Fibroblast of villous mesenchyme (primary cell): ENCODE results near the gene PIP5K1B. TPM values are rescaled to one million over a fixed set of nuclear protein-coding genes. Genes with fewer than 3 reads are reported as not detected.

ENCODE experiments used
- DNase-seq: peaks from one replicate; pipeline ENCODE4 v3.0.0-alpha.2; 2010; ENCODE audit warnings: low read depth
- H3K4me3 ChIP-seq: 2 replicates; pipeline ENCODE4 v1.5.1; 2011; ENCODE audit warnings: low read depth, mild to moderate bottlenecking, low read length
- total RNA-seq: library from RNA; depleted of rRNA; stranded (reverse); fragments of >200 nt; gene quantifications from 2 replicates; pipeline ENCODE4 v1.2.3, GENCODE V29; 2012
- TF ChIP-seq, protein P1 (sequence below): IDR thresholded peaks from 2 replicates; pipeline ENCODE4 v1.5.1; 2012; ENCODE audit warnings: low read depth, mild to moderate bottlenecking, low read length; ENCODE audit not compliant: insufficient read depth

The PIP5K1B gene
- total RNA-seq, 1 donor = under 0.01 TPM

- TF ChIP-seq, protein P1, sequence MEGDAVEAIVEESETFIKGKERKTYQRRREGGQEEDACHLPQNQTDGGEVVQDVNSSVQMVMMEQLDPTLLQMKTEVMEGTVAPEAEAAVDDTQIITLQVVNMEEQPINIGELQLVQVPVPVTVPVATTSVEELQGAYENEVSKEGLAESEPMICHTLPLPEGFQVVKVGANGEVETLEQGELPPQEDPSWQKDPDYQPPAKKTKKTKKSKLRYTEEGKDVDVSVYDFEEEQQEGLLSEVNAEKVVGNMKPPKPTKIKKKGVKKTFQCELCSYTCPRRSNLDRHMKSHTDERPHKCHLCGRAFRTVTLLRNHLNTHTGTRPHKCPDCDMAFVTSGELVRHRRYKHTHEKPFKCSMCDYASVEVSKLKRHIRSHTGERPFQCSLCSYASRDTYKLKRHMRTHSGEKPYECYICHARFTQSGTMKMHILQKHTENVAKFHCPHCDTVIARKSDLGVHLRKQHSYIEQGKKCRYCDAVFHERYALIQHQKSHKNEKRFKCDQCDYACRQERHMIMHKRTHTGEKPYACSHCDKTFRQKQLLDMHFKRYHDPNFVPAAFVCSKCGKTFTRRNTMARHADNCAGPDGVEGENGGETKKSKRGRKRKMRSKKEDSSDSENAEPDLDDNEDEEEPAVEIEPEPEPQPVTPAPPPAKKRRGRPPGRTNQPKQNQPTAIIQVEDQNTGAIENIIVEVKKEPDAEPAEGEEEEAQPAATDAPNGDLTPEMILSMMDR = no peak
- DNase-seq = no peak
- no peak overlapping the region for H3K4me3 ChIP-seq
Observed at GRCh38 chr9:68721666-68722330, 16.8 kb downstream of the PIP5K1B start.

DNA sequence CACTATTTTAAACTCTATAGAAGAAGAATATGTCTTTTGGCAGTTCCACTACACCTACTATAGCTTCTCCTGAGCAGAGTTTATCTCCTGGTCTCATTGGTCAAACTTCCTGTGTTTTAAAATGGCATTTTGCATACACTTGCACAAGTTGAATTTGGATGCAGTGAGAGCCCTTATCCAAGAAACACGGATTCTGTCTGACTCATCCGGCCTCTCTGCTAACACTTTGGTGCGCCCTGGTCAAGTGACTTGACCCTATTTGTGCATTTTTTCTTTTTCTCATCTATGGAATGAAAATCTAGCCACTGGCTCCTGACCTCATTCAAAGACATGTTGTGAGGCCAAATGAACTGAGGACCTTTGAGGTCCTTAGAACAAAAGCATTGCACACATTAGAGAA is 20.0 kb downstream of the PIP5K1B start:
- TF ChIP-seq, protein P1 = no peak
- DNase-seq = no peak
- H3K4me3 ChIP-seq = no peak overlapping the region

DNA sequence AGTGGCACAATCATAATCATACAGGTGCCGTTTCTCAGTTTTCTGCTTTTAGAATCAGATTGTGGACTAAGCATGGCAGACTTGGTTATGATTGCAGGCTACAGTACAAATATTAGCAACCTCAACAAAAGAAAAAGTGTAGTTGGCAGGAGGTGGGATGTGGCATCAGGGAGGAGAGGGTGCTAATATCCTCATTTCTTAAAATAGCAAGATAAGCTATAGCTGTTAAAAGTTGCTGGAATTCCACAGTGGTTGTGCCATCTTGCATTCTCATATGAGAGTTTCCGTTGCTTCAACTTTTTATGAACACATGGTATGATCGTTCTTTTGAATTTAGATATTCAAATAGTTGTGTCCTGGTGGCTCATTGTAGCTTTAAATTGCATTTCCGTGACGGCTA is 21.4 kb downstream of the PIP5K1B start:
- no peak overlapping the region for H3K4me3 ChIP-seq
- no peak for DNase-seq
- TF ChIP-seq, protein P1 = no peak

DNA sequence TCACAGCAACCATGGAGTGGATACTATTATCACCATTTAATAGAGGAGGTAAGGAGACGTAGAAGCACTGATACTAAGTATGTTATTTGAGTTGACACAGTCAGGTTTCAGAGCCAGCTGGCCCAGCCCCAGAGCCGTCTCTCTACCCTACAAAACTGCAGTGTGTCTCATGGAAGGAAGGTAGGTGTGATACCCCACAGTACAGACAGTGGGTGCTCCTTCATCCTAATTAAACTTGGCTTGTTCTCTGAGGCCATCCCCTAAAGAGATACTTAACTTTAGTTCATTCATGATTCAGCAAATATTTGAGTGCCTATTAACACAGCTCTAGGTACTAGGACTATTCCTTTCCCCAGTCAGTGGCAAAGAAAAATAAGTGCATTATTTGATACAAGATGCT is 22.6 kb downstream of the PIP5K1B start:
- DNase-seq = no peak
- H3K4me3 ChIP-seq = no peak overlapping the region
- TF ChIP-seq, protein P1 = no peak

- no peak for DNase-seq
- H3K4me3 ChIP-seq = no peak overlapping the region
- TF ChIP-seq, protein P1 = no peak
Observed at GRCh38 chr9:68728731-68729130, 23.7 kb downstream of the PIP5K1B start.

DNA sequence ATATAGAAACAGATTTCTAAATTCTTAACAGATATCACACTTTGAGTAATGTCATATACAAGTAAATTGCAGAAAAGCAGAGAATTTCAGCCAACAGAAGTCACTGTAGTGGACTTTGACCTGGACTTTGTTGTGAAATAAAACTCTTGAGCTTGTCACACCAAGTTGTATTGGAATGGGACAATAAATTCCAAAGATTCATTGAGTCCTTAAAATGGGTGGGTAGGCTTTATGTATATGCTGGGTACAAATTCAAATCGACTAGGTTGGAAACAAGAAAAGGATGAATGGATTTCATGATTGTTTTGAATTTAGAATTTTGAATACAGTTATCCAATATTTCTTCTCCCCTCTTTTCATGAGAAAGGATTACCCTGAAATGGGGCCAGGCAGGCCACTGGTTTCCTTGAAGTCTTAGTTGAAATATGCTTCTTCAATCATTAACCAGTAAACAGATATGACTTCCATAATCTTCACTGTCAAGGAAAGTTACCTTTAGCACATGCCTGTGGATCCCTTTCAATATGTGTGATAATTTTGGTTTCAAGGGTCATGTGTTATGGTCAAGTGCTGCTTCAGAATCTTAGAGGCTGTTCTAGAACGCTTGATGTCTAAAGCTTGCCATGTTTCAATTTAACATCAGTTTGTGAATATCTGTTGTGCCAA is 25.7 kb downstream of the PIP5K1B start:
- DNase-seq = no peak
- TF ChIP-seq, protein P1 = no peak
- no peak overlapping the region for H3K4me3 ChIP-seq
